GM21825 (cell line): ENCODE results near the gene SENP8.

ENCODE experiments used
- ATAC-seq: cut with Tn5 transposase; IDR thresholded peaks from one replicate; pipeline ENCODE4 v1.9.1; 2021; ENCODE audit warnings: mild to moderate bottlenecking, moderate library complexity; ENCODE audit not compliant: unreplicated experiment

SENP8 gene

GRCh38 chr15:72173864-72174550 lies 55.8 kb downstream of the SENP8 start:
- no peak for ATAC-seq

- ATAC-seq = no peak
Measured at GRCh38 chr15:72174551-72175165, 56.5 kb downstream of the SENP8 start.

GRCh38 chr15:72175186-72176044 lies 57.2 kb downstream of the SENP8 start:
- ATAC-seq = no peak

GRCh38 chr15:72176159-72176558 lies 58.0 kb downstream of the SENP8 start:
- no peak for ATAC-seq

- no peak for ATAC-seq
Measured at GRCh38 chr15:72176743-72177142, 58.5 kb downstream of the SENP8 start.

GRCh38 chr15:72178976-72179585 lies 60.9 kb downstream of the SENP8 start:
- no peak for ATAC-seq

GRCh38 chr15:72179950-72180581 lies 61.9 kb downstream of the SENP8 start:
- ATAC-seq = no peak

GRCh38 chr15:72180761-72181324 lies 62.6 kb downstream of the SENP8 start:
- ATAC-seq = no peak

GRCh38 chr15:72182244-72182643 lies 64.0 kb downstream of the SENP8 start:
- no peak for ATAC-seq

GRCh38 chr15:72182673-72183072 lies 64.5 kb downstream of the SENP8 start:
- no peak for ATAC-seq

GRCh38 chr15:72183781-72184164 lies 65.6 kb downstream of the SENP8 start:
- no peak for ATAC-seq

GRCh38 chr15:72184165-72184811 lies 66.1 kb downstream of the SENP8 start:
- no peak for ATAC-seq

- ATAC-seq = no peak
Measured at GRCh38 chr15:72189250-72189902, 71.2 kb downstream of the SENP8 start.

- ATAC-seq = no peak
Measured at GRCh38 chr15:72192416-72192815, 74.2 kb downstream of the SENP8 start.
